Liver (tissue), 3 donors: ENCODE results near the gene AGPAT2.

Experiments
- ATF3 ChIP-seq: IDR thresholded peaks from 2 replicates; pipeline ENCODE4 v1.6.1; 2016; ENCODE audit warnings: antibody characterized with exemption
- CTCF ChIP-seq: fragments of 150-350 bp; IDR thresholded peaks from 2 replicates; pipeline ENCODE4 v1.5.1; 2017; ENCODE audit warnings: improper control_type of control experiment, low read depth, low read length; ENCODE audit not compliant: missing input control
- EGR1 ChIP-seq, 2 donors: IDR thresholded peaks; 2 replicates each; pipeline ENCODE4 v1.6.1; 2016 to 2018; ENCODE audit warnings: antibody characterized with exemption in 2 of 2, low read depth in 2 of 2
- FOXA1 ChIP-seq: IDR thresholded peaks from 2 replicates; pipeline ENCODE4 v1.6.1; 2016; ENCODE audit warnings: antibody characterized with exemption
- GABPA ChIP-seq, 2 donors: IDR thresholded peaks in 1 of 2; conservative IDR thresholded peaks in 1 of 2; 2 replicates each; pipeline ENCODE4 v1.6.1; 2016; ENCODE audit warnings: antibody characterized with exemption in 2 of 2, mild to moderate bottlenecking in 1 of 2, moderate library complexity in 1 of 2
- JUND ChIP-seq, 2 donors: IDR thresholded peaks; 2 replicates each; pipeline ENCODE4 v1.6.1; 2016; ENCODE audit warnings: antibody characterized with exemption in 2 of 2
- RAD21 ChIP-seq, 2 donors: IDR thresholded peaks; 2 replicates each; pipeline ENCODE4 v1.6.1; 2016; ENCODE audit warnings: antibody characterized with exemption in 2 of 2, mild to moderate bottlenecking in 2 of 2
- REST ChIP-seq: IDR thresholded peaks from 2 replicates; pipeline ENCODE4 v1.6.1; 2016; ENCODE audit warnings: antibody characterized with exemption, mild to moderate bottlenecking
- RXRA ChIP-seq, 2 donors: IDR thresholded peaks; 2 replicates each; pipeline ENCODE4 v1.6.1; 2017 to 2018; ENCODE audit warnings: antibody characterized with exemption in 2 of 2, mild to moderate bottlenecking in 1 of 2
- SP1 ChIP-seq: IDR thresholded peaks from 2 replicates; pipeline ENCODE4 v1.6.1; 2018; ENCODE audit warnings: antibody characterized with exemption, mild to moderate bottlenecking
- TAF1 ChIP-seq: conservative IDR thresholded peaks from 2 replicates; pipeline ENCODE4 v1.6.1; 2016; ENCODE audit warnings: antibody characterized with exemption, mild to moderate bottlenecking
- YY1 ChIP-seq: IDR thresholded peaks from 2 replicates; pipeline ENCODE4 v1.6.1; 2016; ENCODE audit warnings: antibody characterized with exemption, mild to moderate bottlenecking
- ZBTB33 ChIP-seq: IDR thresholded peaks from 2 replicates; pipeline ENCODE4 v1.6.1; 2016; ENCODE audit warnings: antibody characterized with exemption
- donor health status: healthy.
- donor health status: healthy.

GRCh38 chr9:136690806-136691261, 3.6 kb upstream of the AGPAT2 start:
- TF ChIP-seq CTCF (no peak), REST (peak; percentile 19), RAD21 (IDR thresholded peaks at IDR 0.05) (peak in 1 of 2 donors; percentile 30), TAF1 (no peak), ATF3 (no peak), YY1 (peak; percentile 57), ZBTB33 (peak; percentile 44), FOXA1 (peak; percentile 66), EGR1 (IDR thresholded peaks at IDR 0.05; ENCODE audit: low read depth in 2 of 2) (peak; percentile 53 to 58), RXRA (IDR thresholded peaks at IDR 0.05) (peak; percentile 66 to 87), SP1 (peak; percentile 80), JUND (IDR thresholded peaks at IDR 0.05) (peak in 1 of 2 donors; percentile 49), GABPA (IDR thresholded peaks at IDR 0.05 in 1 of 2, conservative IDR thresholded peaks at IDR 0.05 in 1 of 2) (peak in 1 of 2 donors; percentile 35)
